Hematopoietic multipotent progenitor cell treated with erythropoietin and hydrocortisone succinate and interleukin-3 and kit ligand, for 8 days (in vitro differentiated cells): ENCODE results near the gene SLC24A3.

Experiments
- DNase-seq: peaks from one replicate; pipeline ENCODE4 v3.0.0-alpha.2; 2015

Gene SLC24A3

DNA sequence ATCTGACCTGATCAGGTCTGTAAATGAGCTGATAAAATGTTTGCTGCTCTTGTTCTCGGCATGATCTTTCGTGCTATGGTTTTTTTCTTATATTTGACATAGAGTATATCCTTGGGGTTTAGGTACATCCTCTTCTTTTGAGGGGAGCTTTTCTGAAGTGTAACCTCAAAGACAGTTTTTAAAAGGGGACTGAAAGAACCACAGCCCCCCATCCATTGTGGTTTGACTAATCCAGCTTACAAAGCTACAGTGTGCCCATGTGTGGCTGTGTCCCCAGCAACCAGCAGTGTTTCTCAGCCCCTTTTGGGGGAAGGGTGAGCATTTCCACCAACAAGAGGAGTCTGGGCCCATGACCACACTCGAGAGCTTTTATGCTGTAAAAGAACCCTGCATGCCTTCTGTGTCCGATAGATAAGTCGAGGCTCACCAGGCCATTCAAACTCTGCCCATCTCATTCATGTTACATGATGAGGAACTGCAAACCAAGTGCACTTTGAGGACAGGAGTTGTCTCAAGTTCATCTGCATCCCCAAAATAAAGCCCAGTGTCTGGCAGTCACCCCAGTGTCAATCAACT is 266.0 kb downstream of the SLC24A3 start:
- DNase-seq, result peak; percentile 78

DNA sequence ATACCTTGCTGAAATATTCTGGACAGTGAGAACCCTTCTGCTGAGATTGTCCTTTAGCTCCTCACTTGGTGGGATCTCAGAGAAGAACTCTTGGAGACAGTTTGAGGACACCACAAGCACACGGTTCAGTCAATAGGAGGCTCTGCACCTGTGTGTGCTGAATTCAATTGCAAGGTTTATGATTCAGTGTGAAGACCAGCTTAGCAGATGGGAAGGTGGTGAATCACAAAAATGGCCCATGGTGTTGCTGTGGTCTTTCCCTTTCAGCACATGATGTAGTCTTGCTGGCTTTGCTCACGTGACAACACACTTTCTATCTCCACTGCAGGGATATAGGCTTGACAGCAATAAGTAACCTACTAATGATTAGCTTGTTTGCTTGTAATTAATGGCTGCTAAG is 270.3 kb downstream of the SLC24A3 start:
- DNase-seq, result no peak

DNA sequence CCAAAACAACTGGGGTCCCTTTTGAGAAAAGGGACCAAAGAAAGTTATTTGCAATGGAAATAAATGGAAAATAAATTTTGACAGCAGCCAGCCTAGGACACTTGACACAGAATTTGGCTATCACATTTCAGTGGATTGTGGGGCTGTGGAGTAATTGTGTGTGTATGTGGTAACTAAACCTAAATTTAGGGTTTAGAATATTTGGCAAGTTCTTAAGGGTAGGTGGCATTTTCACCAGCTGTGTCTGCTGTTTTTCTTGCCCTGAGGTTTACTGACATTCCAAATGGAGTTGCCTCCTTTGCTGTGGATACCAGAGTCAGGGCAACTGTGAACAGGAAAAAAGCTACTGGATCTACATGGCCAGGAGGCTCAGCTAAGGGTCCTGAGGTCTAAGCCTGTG is 270.9 kb downstream of the SLC24A3 start:
- no peak for DNase-seq

DNA sequence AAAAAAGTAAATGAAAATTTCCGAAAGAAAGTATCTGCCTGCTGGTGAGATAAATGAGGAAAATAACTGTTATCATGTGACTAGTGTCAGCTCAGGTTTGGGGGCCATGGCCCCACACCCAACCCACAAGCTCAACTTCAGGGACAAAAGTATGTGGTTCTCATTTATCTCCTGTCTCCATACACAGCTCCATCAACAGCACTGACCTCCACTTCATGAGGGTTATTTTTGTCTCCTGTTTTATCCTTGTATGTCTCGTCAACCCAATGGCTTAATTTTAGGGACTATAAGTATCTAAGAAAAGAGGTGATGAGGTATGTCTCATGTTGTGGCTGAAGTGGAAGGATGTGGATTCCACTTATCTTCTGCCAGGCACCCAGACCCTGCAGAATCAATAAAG is 274.0 kb downstream of the SLC24A3 start:
- DNase-seq, result peak; percentile 85

DNA sequence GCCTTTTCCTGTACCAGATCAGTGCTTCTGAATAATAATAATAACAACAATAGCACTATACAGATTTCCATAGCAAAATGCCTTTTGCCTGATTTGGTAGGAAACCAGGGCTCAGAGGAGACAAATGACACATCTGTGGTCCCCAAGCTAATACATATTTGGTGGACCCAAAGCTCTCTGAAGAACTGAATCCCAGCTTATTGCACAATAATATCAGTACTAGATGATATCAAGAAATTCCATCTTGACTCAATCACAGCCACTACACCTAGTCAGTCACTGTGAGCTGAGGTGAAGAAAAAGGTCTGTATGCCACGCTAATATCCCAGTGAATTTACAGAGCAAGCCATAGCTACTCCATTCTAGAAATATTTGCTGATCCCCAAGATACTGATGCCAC is 275.0 kb downstream of the SLC24A3 start:
- DNase-seq, result no peak

DNA sequence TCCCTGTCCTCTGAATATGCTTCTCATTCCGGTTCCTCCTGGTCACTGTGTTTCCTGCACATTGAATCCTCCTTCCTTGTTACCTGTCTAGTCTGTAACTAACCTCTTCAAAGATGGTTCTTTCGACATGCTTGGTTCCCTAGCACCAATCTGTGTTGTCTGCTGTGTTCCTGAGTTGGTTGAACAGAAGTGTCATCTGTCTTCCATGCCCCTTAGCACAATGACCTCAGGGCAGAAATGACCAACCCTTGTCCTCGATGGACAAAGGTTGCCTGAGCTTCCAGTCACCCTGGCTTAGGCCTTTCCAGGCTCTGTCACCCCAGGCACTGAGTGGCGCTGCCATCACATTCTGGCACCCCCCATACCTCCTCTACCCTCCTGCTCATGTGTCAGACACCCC is 278.8 kb downstream of the SLC24A3 start:
- DNase-seq, result no peak

DNA sequence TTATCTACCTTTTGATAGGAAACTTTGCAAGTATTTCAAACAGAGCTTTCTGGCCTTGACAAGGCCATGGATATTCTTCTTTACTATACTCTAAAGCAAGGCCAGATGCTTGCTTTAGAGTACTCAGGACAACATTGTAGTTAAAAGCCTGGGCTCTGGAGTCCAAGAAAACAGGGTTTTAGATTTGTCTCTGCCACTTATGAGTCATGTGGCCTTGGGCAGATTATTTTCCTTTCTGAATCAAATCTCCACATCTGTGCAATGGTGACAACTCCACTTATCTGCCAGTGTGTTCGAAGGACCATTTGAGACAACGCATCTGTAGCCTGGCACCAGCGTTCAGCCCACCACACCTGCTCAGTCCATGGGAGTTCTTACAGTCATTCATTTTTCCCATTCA is 279.7 kb downstream of the SLC24A3 start:
- peak; percentile 20 for DNase-seq

DNA sequence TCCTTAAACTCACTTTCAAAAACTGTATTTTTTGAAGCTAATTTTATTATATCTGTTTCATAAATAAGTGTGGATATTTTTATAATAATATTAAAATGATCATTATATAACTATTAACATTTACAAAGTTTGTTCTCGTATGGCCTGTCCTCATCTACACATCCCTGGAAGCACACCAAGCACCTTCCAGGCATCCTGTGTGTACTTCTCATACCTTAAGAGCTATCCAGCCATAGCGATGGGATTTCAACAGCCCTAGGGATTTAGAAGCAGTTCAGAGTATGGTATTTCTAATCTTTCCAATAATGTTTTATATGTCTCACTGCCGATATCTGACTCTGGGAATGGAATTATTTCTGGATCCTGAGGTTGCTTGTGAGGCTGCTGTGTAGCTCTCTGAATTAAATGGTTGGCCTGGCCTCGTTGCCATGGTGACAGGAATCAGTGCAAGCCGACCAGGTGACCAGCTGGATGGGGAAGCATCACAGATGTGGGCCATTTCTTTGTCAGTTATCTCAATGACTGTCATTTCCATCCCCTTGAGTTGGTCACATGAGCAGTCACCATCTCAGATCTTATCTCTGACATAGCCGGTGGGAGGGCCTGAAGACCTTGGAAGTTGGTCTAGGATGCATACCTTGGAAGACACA is 280.4 kb downstream of the SLC24A3 start:
- DNase-seq, result no peak

DNA sequence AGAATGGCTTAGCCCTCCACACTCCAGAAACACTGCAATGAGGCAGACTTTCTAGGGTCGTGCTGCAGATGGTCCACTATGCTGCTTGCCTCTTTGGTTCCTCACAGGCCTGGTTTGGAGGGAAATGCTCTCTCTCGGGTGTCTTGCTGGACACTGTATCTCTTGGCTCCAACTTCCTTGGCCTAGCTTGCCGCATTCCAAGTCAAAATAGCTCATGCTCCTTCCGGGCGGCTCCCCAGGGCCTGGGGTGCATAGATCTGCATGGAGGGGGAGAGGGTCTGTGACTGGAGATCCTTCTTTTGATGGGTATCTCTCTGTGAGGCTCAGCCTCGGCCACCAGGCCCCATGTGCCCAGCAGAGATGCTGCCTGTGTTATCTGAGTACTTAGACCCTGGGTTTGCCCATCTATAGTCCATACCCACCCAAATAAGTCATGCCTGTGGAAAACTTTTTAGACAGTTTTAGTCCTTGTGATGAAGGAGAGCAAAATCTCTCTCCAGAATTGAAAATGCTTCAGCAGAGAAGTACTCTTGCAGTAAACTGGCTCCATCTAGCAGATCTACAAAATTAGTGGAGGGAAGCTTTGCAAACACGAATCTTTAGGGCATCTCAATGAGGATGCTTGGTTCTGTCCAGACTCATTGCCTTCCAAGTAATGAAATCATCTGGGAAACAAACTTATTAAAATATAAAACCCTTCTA is 281.5 kb downstream of the SLC24A3 start:
- DNase-seq, result no peak

DNA sequence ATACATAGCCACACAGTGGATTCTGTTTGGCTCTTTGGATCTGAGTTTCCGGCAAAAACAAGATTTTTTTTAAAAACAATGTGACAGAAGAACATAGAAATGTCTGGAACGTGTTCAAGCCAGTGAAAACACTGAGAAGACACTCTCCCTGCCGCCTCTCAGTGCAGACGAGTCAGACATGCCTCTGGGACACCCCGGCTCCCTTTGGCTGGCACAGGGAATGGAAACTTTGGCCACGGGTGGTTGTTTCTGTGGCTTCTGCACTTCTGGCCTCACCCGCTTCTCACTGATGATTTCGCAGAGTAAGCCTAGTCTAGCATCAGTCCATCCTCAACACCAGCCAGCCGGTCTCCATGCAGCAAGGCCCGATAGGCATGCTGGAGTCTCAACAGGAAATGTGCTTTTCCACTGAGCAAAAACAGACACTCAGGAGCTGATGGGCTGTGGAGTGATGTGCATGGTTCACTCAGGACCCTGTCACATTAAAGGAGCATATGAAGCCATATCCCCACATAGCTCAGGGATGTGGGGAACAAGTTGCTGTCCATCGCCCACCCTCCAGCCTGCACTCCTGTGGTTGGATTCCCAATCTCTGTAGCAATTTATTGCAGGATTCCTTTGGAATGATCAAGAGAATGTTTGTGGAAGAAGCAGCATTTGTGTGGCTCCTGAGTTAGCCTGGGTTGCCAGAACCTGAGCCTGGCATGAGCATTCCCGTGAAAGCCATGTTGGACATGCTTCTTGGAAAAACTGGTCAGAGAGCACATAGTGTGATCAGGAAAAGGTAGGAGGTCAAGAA is 283.7 kb downstream of the SLC24A3 start:
- no peak for DNase-seq

DNA sequence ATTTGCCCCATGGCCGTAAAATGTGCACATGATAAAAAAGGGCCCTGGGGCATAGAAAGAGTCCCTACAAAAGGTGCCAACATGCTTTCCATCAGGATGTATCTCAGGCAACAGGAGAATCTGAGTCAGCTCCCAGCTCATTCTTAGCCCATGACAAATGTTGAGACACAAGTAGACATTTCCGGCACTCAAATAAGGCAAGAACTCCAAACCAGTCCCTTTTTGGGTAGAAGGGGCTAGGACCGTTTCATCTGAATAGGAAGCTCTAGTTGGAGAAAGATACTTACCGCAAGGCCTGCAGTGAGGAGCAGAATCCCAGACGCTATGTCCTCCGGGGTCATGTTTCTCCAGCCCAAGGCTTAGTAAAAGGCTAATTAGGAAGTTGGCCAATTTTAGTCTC is 284.6 kb downstream of the SLC24A3 start:
- DNase-seq, result no peak

DNA sequence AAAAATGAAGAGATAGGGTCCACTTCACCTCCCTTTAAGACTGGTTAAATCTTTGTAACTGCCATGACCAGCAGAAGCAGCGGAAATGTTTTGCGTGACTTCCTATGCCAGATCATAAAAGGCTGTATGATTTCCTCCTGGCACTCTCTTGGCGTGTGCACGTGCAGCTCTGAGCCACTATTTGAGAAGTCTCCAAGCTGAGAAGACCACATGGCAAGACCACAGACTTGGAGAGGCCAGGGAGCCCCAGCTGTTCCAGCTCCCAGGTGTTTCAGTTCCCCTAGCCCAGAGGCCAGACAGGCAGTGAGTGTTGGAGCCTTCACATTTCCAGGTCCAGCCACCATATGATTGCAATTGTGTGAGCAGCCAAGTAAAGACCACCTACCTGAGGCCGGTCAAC is 286.3 kb downstream of the SLC24A3 start:
- DNase-seq, result no peak

DNA sequence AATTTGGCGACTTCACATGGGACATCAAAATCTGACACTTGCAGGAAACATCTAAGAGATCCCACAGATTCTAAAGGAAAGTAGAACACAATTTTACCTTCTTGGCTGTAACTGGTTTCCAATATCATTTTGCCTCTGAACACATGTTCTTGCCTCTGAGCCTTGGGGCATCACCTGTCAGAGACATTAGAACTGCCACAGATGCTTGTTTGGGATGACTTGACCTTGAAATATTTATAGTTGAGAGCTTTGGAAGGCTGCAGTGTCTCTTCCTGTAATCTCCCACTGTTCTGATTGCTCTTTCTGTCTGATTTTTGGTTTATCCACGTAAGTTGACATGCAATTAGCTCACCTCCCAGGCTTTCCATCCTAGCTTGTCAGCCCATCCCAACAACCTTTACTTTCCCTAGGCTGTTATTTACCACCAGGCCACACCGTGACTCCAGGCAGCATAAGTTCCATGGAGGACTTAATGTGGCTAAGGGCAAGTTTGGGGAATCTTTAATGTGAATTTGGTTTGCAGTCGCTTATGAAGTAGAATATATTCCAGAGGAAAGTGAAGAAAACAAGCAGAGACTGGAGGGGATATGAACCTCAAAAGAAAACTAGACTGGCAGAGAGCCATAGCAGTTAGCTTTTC is 289.2 kb downstream of the SLC24A3 start:
- DNase-seq, result no peak

DNA sequence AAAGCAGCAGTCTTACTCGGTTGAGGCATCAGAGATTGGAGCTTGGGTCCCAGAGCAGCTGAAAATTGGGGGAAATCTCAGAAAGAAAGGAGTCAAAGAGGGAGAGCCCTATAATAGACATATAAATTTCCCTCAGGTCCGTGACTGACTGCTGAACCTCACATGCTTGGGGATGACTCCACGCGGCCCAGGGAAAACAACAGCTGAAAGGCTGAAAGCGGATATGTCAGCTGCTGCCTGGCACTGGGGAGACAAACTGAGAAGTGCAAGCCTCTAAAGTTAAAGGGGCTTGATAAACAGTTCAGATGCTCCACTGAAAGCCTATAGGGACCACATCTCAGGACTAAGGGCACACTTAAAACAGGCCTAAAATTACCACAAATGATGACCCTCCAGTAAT is 289.7 kb downstream of the SLC24A3 start:
- no peak for DNase-seq

DNA sequence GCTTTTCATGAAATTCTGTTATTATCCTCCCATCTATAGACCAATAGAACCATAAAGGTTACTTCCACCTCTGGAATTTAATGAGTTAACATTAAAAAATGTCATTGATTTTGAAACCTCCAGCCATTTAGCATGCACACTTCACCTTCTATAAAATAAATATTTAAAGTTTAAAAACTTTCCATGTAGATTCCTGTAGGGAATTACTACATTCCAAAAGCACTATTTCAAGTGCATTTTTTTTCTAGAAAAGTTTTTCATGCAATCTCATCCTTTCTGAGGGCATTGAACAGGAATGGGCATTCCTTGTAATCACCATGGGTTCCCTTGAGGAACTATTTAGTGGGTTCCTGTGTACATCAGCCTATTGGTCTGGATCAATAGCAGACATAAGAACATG is 291.8 kb downstream of the SLC24A3 start:
- DNase-seq, result no peak

DNA sequence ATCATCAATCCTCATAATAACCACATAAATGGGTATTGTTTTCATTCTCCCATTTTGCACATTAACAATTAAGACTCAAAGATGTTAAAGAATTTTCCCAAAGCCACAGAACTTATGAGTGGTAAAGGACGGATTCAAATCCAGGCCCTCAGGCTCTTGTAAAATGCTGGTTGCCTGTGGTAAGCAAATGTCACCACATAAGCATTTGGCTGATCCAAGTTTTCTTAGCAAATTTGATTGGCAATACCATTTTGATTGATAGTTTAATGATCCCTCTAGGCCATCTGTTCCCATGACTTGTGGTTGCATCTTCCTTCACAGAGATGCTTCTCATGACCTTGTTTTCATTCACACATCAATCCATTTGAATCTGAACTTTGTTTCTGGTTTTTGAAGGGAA is 293.6 kb downstream of the SLC24A3 start:
- DNase-seq, result no peak

DNA sequence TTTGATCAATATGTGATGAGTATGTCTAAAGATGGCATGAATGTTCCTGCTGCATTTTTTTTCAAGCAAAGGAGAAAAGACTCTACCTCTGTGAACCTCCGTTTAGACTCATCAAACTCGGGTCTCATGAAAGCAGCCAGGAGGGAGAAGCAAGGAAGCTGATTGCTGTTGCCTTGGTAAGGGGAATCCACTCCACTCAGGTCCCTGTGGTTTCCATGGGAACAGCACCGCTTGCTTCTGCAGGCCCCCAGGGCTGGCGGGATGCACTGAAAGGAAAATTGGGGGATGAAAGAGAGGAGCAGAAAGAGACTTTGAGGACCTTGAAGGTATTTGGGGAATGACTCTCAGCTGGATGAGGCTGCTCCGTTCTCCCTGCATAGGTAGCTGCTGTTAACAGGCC is 296.0 kb downstream of the SLC24A3 start:
- no peak for DNase-seq

DNA sequence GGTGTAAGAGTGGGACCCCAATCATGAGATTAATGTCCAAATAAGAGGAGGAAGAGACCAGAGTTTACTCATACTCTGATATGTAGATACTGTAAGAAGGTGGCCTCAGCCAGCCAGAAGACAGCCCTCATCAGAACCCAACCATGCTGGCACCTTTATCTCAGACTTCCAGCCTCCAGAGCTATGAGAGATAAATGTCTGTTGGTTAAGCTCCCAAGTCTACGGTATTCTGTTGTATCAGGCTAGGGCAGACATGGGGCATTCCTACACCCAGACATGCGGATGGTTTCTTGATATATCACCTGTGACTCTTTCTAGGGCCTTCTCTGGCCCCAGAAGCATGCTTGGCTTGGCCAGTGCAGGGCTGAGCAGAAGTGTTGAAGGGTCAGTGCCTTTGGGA is 298.2 kb downstream of the SLC24A3 start:
- peak; percentile 96 for DNase-seq

DNA sequence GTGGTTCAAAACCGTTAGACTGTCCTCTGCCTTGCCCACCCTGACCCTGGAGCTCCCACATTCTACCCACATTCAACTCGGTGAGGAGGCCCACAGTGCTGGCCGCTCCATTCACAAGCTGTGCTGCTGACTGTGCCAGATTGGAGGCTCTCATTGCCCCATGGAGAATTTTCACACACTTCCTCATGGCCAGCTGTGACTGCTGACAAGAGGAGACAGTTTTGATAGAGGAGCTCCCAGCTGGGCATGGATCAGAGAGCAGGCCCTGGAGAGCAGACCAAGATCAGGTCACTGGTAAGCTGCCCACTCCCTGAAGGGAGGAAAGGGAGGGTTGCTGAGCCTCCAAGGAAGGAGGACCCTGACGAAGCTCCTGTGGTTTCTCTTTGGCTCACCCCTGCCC is 299.5 kb downstream of the SLC24A3 start:
- peak; percentile 7 for DNase-seq

DNA sequence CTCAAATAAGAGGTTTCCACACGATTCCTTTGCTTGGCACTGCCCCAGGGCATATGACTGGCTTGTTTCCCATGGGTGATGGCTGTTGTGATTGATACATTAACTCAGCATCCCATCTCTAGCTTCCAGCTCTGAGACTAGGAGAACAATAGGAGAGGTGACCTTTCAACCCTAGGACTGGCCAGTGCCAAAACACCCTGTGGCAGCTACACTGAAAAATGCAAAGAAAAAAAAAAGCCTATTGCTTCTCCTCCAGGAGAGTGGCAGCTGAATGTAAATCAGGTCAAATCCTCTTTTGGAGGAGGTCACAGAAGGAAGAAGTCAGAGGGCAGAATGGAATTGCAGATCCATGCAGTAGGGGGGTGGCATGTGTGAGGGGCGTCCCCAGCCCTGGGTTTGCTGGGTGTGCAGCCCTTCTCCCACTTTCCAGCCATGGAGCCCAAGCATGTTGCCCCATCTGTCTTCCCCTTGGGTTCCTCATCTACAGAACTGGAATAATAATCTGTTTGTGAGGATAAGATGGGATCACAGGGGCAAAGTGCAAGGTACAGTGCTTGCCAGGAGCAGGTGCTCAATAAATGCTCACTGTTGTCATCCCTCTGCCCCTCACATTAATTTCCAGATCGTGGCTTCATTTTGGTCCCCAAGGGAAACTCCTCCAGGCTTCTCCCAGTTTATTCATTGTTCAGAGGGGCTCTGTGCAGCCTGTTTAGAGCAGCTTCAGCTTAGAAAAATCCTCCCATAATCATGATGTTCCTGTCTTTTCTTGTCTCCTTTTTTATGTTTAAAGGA is 300.6 kb downstream of the SLC24A3 start:
- DNase-seq, result no peak

DNA sequence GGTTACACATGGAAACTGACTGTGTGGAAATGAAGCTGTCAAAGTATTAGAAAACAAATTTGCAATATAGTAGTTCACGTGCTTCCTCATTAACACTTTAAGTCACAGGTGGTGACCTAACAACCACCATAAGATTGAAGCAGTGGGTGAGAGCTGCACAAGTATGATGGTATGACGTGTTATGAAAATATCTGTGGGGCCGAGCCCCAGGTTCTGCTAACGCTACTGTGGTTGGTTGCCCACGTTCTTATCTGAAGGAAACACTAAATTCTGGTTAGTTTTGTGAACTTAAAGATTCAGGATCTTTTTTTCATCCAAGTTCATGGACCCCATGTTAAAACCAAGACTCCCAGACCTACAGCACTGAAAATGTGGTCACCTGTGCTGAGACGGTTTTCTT is 302.6 kb downstream of the SLC24A3 start:
- DNase-seq, result peak; percentile 49

DNA sequence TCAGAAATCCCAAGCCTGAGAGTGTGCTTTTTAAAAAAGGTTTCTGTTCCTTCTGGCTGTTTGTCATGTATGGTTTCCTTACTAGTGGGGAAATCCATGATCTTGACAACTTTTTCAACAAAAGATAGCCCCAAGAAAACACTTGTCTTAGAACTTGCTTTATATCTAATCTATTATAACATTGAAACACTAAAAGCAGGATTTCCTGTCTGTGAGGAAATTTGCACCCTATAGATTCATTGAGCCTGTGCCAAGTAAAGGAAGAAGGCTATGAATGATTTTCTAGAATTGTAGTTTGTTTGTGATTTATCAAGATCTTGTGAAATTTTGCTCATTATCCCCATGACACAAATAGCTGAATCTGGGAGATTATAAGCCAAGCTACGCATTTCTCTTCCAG is 307.0 kb downstream of the SLC24A3 start:
- no peak for DNase-seq
